GM12873 (cell line): ENCODE measurements around the gene MTRR.

ENCODE experiments used
- CTCF ChIP-seq: IDR thresholded peaks from 2 replicates; pipeline ENCODE4 v1.5.1; 2012; ENCODE audit warnings: low read depth, mild to moderate bottlenecking, moderate library complexity, low read length, control low read depth; ENCODE audit not compliant: insufficient read depth; ENCODE audit errors: missing control alignments

Gene MTRR

GRCh38 chr5:7837403-7837802 is 31.5 kb upstream of the MTRR start:
- no peak for TF ChIP-seq CTCF

GRCh38 chr5:7842531-7842930 is 26.4 kb upstream of the MTRR start:
- TF ChIP-seq CTCF, result no peak

- TF ChIP-seq CTCF, result no peak
These were observed 24.0 kb upstream of the MTRR start for GRCh38 chr5:7844901-7845300.

GRCh38 chr5:7845557-7845956 is 23.4 kb upstream of the MTRR start:
- TF ChIP-seq CTCF, result no peak

GRCh38 chr5:7846327-7846726 is 22.6 kb upstream of the MTRR start:
- no peak for TF ChIP-seq CTCF

GRCh38 chr5:7848296-7848695 is 20.7 kb upstream of the MTRR start:
- no peak for TF ChIP-seq CTCF

- no peak for TF ChIP-seq CTCF
These were observed 19.1 kb upstream of the MTRR start for GRCh38 chr5:7849681-7850394.
